ENCODE results near the gene OR11L1. TPM values are rescaled to one million over a fixed set of nuclear protein-coding genes. Genes with fewer than 3 reads are reported as not detected.

Gene OR11L1
- total and polyA plus RNA-seq, 8 donors = not detected

DNA sequence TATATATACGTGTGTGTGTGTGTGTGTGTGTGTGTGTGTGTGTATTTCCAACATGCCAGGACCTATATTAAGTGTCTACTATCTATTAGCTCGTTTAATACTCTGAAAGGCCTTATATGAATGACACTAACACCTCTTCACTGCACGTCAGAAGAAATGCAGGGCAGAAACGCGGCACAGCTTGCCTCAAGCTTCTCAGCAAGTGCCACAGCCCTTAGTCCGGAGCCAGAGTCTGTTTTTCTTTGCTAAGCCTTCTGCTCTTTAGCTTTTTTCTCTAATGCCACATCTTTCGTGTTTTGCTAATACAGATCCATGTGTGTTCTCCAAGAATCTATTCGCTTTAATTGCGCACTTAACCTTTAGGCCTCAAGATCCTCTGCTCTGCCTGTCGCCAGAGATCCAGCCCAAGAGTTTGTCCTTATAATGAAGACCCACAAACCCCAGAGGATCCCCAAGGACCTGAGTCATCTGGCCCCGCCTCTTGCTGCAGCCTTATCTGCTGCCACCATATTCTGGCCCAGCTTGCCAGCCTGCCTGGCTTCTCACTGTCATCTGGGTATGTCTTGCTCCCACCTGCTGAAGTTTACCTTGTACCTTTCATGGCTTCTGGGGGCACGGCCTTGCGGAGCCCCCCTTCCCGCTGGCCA, 13.3 kb upstream of the OR11L1 start:
- Histone ChIP-seq H3K36me3 (no peaks in the 10 kb centered on the region), H3K27ac (no peak overlapping the region), H3K27me3 (peaks cover 0 to 4% (median 0%) of the 10 kb centered on the region in 4 donors), H3K4me1 (no peaks in the 10 kb centered on the region), H3K9me3 (no peaks in the 10 kb centered on the region), H3K4me3 (no peak overlapping the region)
- intact Hi-C loops (cut with DNase I) = no loop called here
- no peak for FAIRE-seq
- no peak for ATAC-seq
- 61 to 74% methylated on average over 14 of the region's 14 CpGs for WGBS, 2 donors
- DNase-seq = no peak
- TF ChIP-seq, protein P1, sequence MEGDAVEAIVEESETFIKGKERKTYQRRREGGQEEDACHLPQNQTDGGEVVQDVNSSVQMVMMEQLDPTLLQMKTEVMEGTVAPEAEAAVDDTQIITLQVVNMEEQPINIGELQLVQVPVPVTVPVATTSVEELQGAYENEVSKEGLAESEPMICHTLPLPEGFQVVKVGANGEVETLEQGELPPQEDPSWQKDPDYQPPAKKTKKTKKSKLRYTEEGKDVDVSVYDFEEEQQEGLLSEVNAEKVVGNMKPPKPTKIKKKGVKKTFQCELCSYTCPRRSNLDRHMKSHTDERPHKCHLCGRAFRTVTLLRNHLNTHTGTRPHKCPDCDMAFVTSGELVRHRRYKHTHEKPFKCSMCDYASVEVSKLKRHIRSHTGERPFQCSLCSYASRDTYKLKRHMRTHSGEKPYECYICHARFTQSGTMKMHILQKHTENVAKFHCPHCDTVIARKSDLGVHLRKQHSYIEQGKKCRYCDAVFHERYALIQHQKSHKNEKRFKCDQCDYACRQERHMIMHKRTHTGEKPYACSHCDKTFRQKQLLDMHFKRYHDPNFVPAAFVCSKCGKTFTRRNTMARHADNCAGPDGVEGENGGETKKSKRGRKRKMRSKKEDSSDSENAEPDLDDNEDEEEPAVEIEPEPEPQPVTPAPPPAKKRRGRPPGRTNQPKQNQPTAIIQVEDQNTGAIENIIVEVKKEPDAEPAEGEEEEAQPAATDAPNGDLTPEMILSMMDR (IDR thresholded peaks at IDR 0.05) = no peak

DNA sequence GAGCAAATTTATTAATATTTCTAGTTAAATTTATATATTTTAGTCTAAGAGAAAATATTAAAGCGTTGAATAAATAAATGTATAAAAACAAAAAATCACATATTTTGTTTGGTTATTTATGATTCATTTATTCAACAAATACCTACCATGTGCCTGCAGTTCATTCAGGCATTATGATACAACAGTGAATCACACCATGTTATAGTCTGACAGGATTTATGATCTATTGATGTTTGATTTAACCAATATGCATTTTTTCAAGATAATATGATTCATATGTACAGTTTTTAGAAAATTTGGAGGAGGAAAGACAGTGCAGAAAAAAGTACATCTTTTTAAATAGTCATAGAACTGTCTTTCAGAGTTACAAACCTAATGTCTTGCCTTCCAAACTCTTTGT, 7.9 kb upstream of the OR11L1 start:
- H3K9me3 ChIP-seq = no peaks in the 10 kb centered on the region
- TF ChIP-seq, protein P1 (IDR thresholded peaks at IDR 0.05) = no peak
- ATAC-seq (no peak), DNase-seq (no peak), FAIRE-seq (no peak)
- 69 to 77% methylated on average over 1 of the region's 1 CpG for WGBS, 2 donors
- H3K27me3 ChIP-seq = no peaks in the 10 kb centered on the region
- intact Hi-C loops (cut with DNase I) = no loop called here
- no peak overlapping the region for H3K27ac ChIP-seq
- no peaks in the 10 kb centered on the region for H3K36me3 ChIP-seq
- no peaks in the 10 kb centered on the region for H3K4me1 ChIP-seq
- H3K4me3 ChIP-seq = no peak overlapping the region

DNA sequence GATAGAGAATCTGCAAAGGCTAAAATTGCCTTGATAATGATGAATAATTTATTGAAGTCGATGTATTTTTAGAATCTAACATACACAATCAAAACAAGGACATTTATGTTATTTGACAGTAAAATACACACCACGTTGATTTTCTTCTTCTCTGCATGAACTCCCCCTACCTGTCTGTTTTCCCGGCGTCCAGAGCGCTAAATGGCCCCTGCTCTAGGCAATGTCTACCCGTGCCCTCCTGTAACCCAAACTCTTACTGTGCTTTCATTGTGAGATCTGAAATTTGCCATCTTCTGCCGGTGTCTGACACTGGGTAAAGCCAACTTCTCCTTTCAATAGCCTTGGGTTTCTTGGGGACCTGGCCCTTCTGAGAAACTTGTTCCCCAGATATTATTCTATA, 6.7 kb upstream of the OR11L1 start:
- TF ChIP-seq, protein P1 (IDR thresholded peaks at IDR 0.05) = no peak
- Histone ChIP-seq H3K9me3 (no peaks in the 10 kb centered on the region), H3K36me3 (no peaks in the 10 kb centered on the region), H3K27ac (no peak overlapping the region), H3K4me1 (no peaks in the 10 kb centered on the region), H3K4me3 (no peak overlapping the region), H3K27me3 (no peaks in the 10 kb centered on the region)
- WGBS, 2 donors = 63 to 73% methylated on average over 7 of the region's 7 CpGs
- FAIRE-seq (no peak), DNase-seq (no peak), ATAC-seq (no peak)
- intact Hi-C loops (cut with DNase I) = no loop called here

DNA sequence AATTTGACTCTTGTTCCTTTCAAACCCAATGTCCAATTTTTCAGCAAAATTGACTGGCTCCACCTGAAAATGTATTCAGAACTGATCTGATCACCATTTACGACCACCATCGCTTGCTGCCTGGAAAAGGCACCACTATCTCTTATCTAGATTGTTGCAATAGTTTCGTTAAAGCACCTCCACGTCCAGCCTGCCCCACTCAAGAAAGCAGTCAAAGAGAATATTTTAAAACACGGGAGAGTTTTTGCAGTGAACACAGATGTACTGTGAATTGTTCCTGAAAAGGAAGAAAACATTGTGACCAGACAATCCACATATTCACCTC, 4.0 kb upstream of the OR11L1 start:
- FAIRE-seq (no peak), DNase-seq (no peak), ATAC-seq (no peak)
- no peaks in the 10 kb centered on the region for H3K36me3 ChIP-seq
- TF ChIP-seq, protein P1 (IDR thresholded peaks at IDR 0.05) = no peak
- H3K4me1 ChIP-seq = no peaks in the 10 kb centered on the region
- no peaks in the 10 kb centered on the region for H3K9me3 ChIP-seq
- intact Hi-C loops (cut with DNase I) = no loop called here
- WGBS, 2 donors = 42 to 54% methylated on average over 5 of the region's 5 CpGs
- H3K4me3 ChIP-seq = no peak overlapping the region
- no peaks in the 10 kb centered on the region for H3K27me3 ChIP-seq
- H3K27ac ChIP-seq = no peak overlapping the region

DNA sequence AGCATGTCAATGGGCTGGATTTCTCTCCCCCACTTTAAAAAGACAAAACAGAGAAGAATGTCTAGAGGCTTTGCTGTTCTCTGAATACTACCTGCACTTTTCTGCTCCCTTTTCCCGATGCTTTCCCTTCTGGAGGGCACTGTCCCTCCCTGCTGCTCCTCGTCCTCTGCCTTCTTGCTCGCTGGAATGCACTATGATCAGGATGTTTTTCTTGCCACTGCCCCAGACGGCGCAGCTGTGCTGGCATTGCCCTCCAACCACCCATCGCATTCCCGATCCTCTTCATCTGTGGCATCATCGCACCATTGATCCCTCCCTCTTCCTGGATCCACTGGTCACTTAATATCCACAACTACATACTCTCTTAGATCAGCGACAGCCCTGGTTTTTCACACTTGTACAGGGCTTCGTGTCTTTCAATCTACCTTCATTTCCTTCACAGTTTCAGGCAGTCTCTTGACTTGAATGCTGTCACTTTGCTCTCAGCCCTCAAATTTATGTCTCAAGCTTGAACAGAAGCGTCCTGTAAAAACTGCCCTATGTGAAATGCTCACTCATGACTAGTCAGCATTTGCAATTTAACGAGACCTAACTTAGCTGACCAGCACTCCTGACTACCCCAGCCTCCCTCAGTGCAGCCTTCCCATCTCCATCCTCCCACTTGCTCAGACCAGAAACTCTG, 3.5 kb upstream of the OR11L1 start:
- H3K4me1 ChIP-seq = no peaks in the 10 kb centered on the region
- intact Hi-C loops (cut with DNase I) = no loop called here
- DNase-seq (no peak), FAIRE-seq (no peak), ATAC-seq (no peak)
- 50 to 68% methylated on average over 12 of the region's 12 CpGs for WGBS, 2 donors
- H3K36me3 ChIP-seq = no peaks in the 10 kb centered on the region
- TF ChIP-seq, protein P1 (IDR thresholded peaks at IDR 0.05) = no peak
- no peak overlapping the region for H3K4me3 ChIP-seq
- no peaks in the 10 kb centered on the region for H3K27me3 ChIP-seq
- H3K9me3 ChIP-seq = no peaks in the 10 kb centered on the region
- no peak overlapping the region for H3K27ac ChIP-seq
